Gastroesophageal sphincter (tissue), 3 donors: Measurements from ENCODE around the gene PSMB11.

Experiments
- CTCF ChIP-seq, 4 experiments: fragments of 200-600 bp in 2 of 4; fragments of 450-650 bp in 2 of 4; sonication (generic) in 1 of 4; IDR thresholded peaks; one replicate each; pipeline ENCODE4 v1.5.1; 2017 to 2019; ENCODE audit warnings: antibody characterized with exemption in 4 of 4, mild to moderate bottlenecking in 2 of 4, moderate library complexity in 2 of 4
- EP300 ChIP-seq: sonication (generic); formaldehyde crosslinking; IDR thresholded peaks from one replicate; pipeline ENCODE4 v1.6.1; 2017; ENCODE audit warnings: antibody characterized with exemption, mild to moderate bottlenecking
- POLR2AphosphoS5 ChIP-seq: sonication (generic); formaldehyde crosslinking; IDR thresholded peaks from one replicate; pipeline ENCODE4 v1.6.1; 2017; ENCODE audit warnings: antibody characterized with exemption

DNA sequence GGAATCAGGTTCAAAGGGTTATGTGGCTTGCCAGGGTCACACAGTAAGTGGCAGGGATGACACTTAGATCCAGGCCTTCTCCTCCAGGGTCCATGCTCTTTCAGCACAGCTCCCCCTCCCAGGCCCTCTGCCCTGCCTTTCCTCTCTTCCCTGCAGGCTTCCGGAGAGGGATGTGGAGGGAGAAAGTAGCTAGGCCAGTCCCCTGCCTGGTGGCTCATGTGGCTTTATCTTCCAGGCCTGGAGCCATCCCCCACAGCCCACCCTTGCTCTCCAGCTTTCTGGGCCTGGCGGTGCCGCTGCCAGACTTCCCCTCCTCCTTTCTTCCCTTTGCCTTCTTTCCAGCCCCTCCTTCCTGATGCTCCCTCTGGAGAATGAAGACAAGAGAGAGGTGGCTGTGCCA lies 1.7 kb downstream of the PSMB11 start:
- no peak for TF ChIP-seq POLR2AphosphoS5
- TF ChIP-seq CTCF (IDR thresholded peaks at IDR 0.05), result no peak
- no peak for TF ChIP-seq EP300
